HL-60 (cell line): Measurements from ENCODE around the gene JADE2.

Experiments
- DNase-seq, 2 experiments: peaks; one replicate each; pipeline ENCODE4 v3.0.0-alpha.2; 2010 to 2020; ENCODE audit warnings: low read depth in 1 of 2, low spot score in 1 of 2
- H3K27ac ChIP-seq: fragments of 250-450 bp; sonication (Bioruptor Pico); replicated peaks from 2 replicates; pipeline ENCODE4 v1.5.1; 2020; ENCODE audit warnings: mild to moderate bottlenecking, moderate library complexity
- H3K27me3 ChIP-seq: fragments of 250-450 bp; sonication (Bioruptor Pico); 2 replicates; pipeline ENCODE4 v1.5.1; 2021; ENCODE audit warnings: mild to moderate bottlenecking, moderate library complexity; ENCODE audit not compliant: insufficient read depth, poor library complexity, severe bottlenecking
- H3K4me3 ChIP-seq: replicated peaks from 2 replicates; pipeline ENCODE4 v1.5.1; 2011; ENCODE audit warnings: mild to moderate bottlenecking, control low read depth, low read length; ENCODE audit not compliant: insufficient read depth
- CTCF ChIP-seq: IDR thresholded peaks from one replicate; pipeline ENCODE4 v1.5.1; 2011; ENCODE audit warnings: low read length, control low read depth, inconsistent platforms; ENCODE audit not compliant: insufficient read depth
- GABPA ChIP-seq: IDR thresholded peaks from 2 replicates; pipeline ENCODE4 v1.6.1; 2012; ENCODE audit warnings: low read depth
- POLR2AphosphoS5 ChIP-seq: IDR thresholded peaks from 2 replicates; pipeline ENCODE4 v1.6.1; 2012; ENCODE audit warnings: low read depth
- REST ChIP-seq: IDR thresholded peaks from 2 replicates; pipeline ENCODE4 v1.6.1; 2012; ENCODE audit warnings: low read depth; ENCODE audit not compliant: insufficient replicate concordance
- SPI1 ChIP-seq: IDR thresholded peaks from 2 replicates; pipeline ENCODE4 v1.6.1; 2012; ENCODE audit warnings: low read depth, mild to moderate bottlenecking, borderline replicate concordance

JADE2 gene

GRCh38 chr5:134583766-134584165 lies 58.3 kb downstream of the JADE2 start:
- Histone ChIP-seq H3K27ac (no peak overlapping the region), H3K27me3 (no peaks in the 10 kb centered on the region), H3K4me3 (no peak overlapping the region)
- no peak for DNase-seq
- TF ChIP-seq SPI1 = no peak
- TF ChIP-seq POLR2AphosphoS5 = no peak
- TF ChIP-seq GABPA = no peak

- DNase-seq = no peak
- TF ChIP-seq REST = no peak
- no peak for TF ChIP-seq GABPA
- TF ChIP-seq POLR2AphosphoS5 = no peak
- no peak for TF ChIP-seq SPI1
- TF ChIP-seq CTCF = no peak
- Histone ChIP-seq H3K27ac (no peak overlapping the region), H3K4me3 (no peak overlapping the region), H3K27me3 (no peaks in the 10 kb centered on the region)
These were observed 59.2 kb downstream of the JADE2 start for GRCh38 chr5:134584662-134585061.

GRCh38 chr5:134585966-134586365 lies 60.5 kb downstream of the JADE2 start:
- no peak for DNase-seq
- Histone ChIP-seq H3K27ac (no peak overlapping the region), H3K27me3 (no peaks in the 10 kb centered on the region), H3K4me3 (no peak overlapping the region)
- no peak for TF ChIP-seq CTCF
- TF ChIP-seq GABPA = no peak
- TF ChIP-seq POLR2AphosphoS5 = no peak
- no peak for TF ChIP-seq SPI1
- no peak for TF ChIP-seq REST

GRCh38 chr5:134586866-134587524 lies 61.5 kb downstream of the JADE2 start:
- peak; percentile 22 to 68 for DNase-seq
- TF ChIP-seq CTCF (peak; percentile 34), GABPA (no peak), REST (no peak), POLR2AphosphoS5 (no peak)
- Histone ChIP-seq H3K27ac (no peak overlapping the region), H3K27me3 (no peaks in the 10 kb centered on the region), H3K4me3 (no peak overlapping the region)
